ENCODE measurements around the gene KIFBP. TPM values are rescaled to one million over a fixed set of nuclear protein-coding genes. Genes with fewer than 3 reads are reported as not detected.

KIFBP gene
- polyA plus RNA-seq, 3 donors = 0.52 to 4.0 (median 1.4) TPM

GRCh38 chr10:68981074-68981473, 7.5 kb upstream of the KIFBP start:
- Mint-ChIP-seq H3K9me3 (no peaks in the 10 kb centered on the region), H3K4me3 (no peak overlapping the region), H3K27me3 (ENCODE audit: low read depth in 3 of 3) (peaks cover 0 to 2% (median 0%) of the 10 kb centered on the region in 3 donors), H3K4me1 (no peaks in the 10 kb centered on the region), H3K36me3 (peaks cover 73 to 87% of the 10 kb centered on the region in 2 donors), H3K27ac (no peak overlapping the region)
- Histone ChIP-seq H3K4me1 (ENCODE audit: control insufficient read depth in 1 of 2, insufficient read depth in 2 of 2, low read length in 2 of 2) (no peaks in the 10 kb centered on the region), H3K4me2 (replicated peaks; ENCODE audit: extremely low read depth, low read length, poor library complexity, severe bottlenecking) (no peak overlapping the region), H3K9ac (ENCODE audit: insufficient read depth, low read length, poor library complexity, severe bottlenecking) (no peak overlapping the region), H3K4me3 (replicated peaks in 1 of 3; ENCODE audit: low read depth in 2 of 3, low read length in 3 of 3) (no peak overlapping the region), H3K36me3 (replicated peaks in 1 of 2; ENCODE audit: control insufficient read depth in 1 of 2, insufficient read depth in 2 of 2, low read length in 2 of 2) (peaks cover 93 to 95% of the 10 kb centered on the region in 2 donors), H2AFZ (ENCODE audit: insufficient read depth, low read depth, low read length, poor library complexity, severe bottlenecking) (no peak overlapping the region), H3K79me2 (ENCODE audit: insufficient read depth, low read length) (peaks cover 7% of the 10 kb centered on the region), H3K27me3 (ENCODE audit: control insufficient read depth in 2 of 2, insufficient read depth in 2 of 2, low read length in 2 of 2) (no peaks in the 10 kb centered on the region), H3K27ac (ENCODE audit: low read depth in 1 of 2, low read length in 2 of 2) (no peak overlapping the region), H3K9me3 (replicated peaks in 1 of 2; ENCODE audit: control insufficient read depth in 1 of 2, insufficient read depth in 1 of 2, low read length in 2 of 2) (no peaks in the 10 kb centered on the region), H4K20me1 (ENCODE audit: insufficient read depth, low read length) (peaks cover 25% of the 10 kb centered on the region)
- no peak for DNase-seq
- intact Hi-C loops (cut with micrococcal nuclease) = loop anchor here in 1 of 2 donors (10.0 kb wide), 1 partner anchor 144 kb away; the partner anchor contains the start of gene VPS26A
- no CpG with 5 or more reads among the region's 1 CpG for WGBS (ENCODE audit: insufficient coverage)
- TF ChIP-seq CTCF (IDR thresholded peaks at IDR 0.05) = no peak

DNA sequence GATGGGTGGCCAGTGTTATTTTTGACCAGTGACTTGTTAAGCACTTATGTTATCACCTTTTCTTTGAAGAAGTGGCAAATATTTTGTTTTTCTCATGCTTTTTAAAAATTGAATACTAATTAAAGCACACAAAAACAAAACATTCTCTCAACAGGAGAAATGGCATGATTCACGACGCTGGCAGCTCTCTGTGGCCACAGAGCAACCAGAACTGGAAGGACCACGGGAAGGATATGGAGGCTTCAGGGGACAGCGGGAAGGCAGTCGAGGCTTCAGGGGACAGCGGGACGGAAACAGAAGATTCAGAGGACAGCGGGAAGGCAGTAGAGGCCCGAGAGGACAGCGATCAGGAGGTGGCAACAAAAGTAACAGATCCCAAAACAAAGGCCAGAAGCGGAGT, 6.2 kb upstream of the KIFBP start:
- H3K27me3 ChIP-seq (ENCODE audit: control insufficient read depth in 2 of 2, insufficient read depth in 2 of 2, low read length in 2 of 2) = no peaks in the 10 kb centered on the region
- H2AFZ ChIP-seq (ENCODE audit: insufficient read depth, low read depth, low read length, poor library complexity, severe bottlenecking) = no peak overlapping the region
- TF ChIP-seq CTCF (IDR thresholded peaks at IDR 0.05) = no peak
- Mint-ChIP-seq H3K36me3 (peaks cover 62 to 74% of the 10 kb centered on the region in 2 donors), H3K27me3 (ENCODE audit: low read depth in 3 of 3) (peaks cover 0 to 2% (median 0%) of the 10 kb centered on the region in 3 donors), H3K27ac (no peak overlapping the region), H3K4me1 (no peaks in the 10 kb centered on the region), H3K4me3 (no peak overlapping the region), H3K9me3 (no peaks in the 10 kb centered on the region)
- H3K9me3 ChIP-seq (replicated peaks in 1 of 2; ENCODE audit: control insufficient read depth in 1 of 2, insufficient read depth in 1 of 2, low read length in 2 of 2) = no peaks in the 10 kb centered on the region
- peaks cover 24% of the 10 kb centered on the region for H4K20me1 ChIP-seq (ENCODE audit: insufficient read depth, low read length)
- H3K36me3 ChIP-seq (replicated peaks in 1 of 2; ENCODE audit: control insufficient read depth in 1 of 2, insufficient read depth in 2 of 2, low read length in 2 of 2) = peaks cover 82% of the 10 kb centered on the region in 2 donors
- intact Hi-C loops (cut with micrococcal nuclease) = loop anchor here in 1 of 2 donors (10.0 kb wide), 1 partner anchor 142 kb away; the partner anchor contains the start of gene VPS26A
- no peak for DNase-seq
- H3K4me2 ChIP-seq (replicated peaks; ENCODE audit: extremely low read depth, low read length, poor library complexity, severe bottlenecking) = no peak overlapping the region
- peaks cover 7% of the 10 kb centered on the region for H3K79me2 ChIP-seq (ENCODE audit: insufficient read depth, low read length)
- WGBS (ENCODE audit: insufficient coverage) = 96% methylated on average over 10 of the region's 11 CpGs
- no peak overlapping the region for H3K9ac ChIP-seq (ENCODE audit: insufficient read depth, low read length, poor library complexity, severe bottlenecking)
- H3K27ac ChIP-seq (ENCODE audit: low read depth in 1 of 2, low read length in 2 of 2) = no peak overlapping the region
- H3K4me1 ChIP-seq (ENCODE audit: control insufficient read depth in 1 of 2, insufficient read depth in 2 of 2, low read length in 2 of 2) = no peaks in the 10 kb centered on the region
- H3K4me3 ChIP-seq (replicated peaks in 1 of 3; ENCODE audit: low read depth in 2 of 3, low read length in 3 of 3) = no peak overlapping the region

Data from CD14-positive monocyte (primary cell).